ENCODE measurements around the gene RPLP2. TPM values are rescaled to one million over a fixed set of nuclear protein-coding genes. Genes with fewer than 3 reads are reported as not detected.

The RPLP2 gene
- total and polyA plus RNA-seq, 2 donors (not counting 1 experiment from before 2014, with no cell fraction given), result 525 to 3,947 TPM

GRCh38 chr11:790721-791564, 18.8 kb upstream of the RPLP2 start:
- Histone ChIP-seq H3K36me3 (replicated peaks in 1 of 2; ENCODE audit: control extremely low read depth in 1 of 2, control insufficient read depth in 1 of 2, extremely low read depth in 1 of 2, insufficient read depth in 2 of 2, low read length in 1 of 2) (peaks cover 0 to 7% of the 10 kb centered on the region in 2 experiments), H3K9me3 (ENCODE audit: control extremely low read depth in 1 of 3, control insufficient read depth in 2 of 3, insufficient read depth in 1 of 3, low read length in 2 of 3) (peaks cover 0 to 3% (median 0%) of the 10 kb centered on the region in 3 donors), H3K27ac (ENCODE audit: low read length in 2 of 2) (no peak overlapping the region), H3K4me3 (ENCODE audit: control extremely low read depth in 1 of 5, extremely low read depth in 1 of 5, insufficient read depth in 1 of 5, low read depth in 2 of 5, low read length in 4 of 5) (no peak overlapping the region), H2AFZ (ENCODE audit: insufficient read depth, low read depth, low read length, poor library complexity, severe bottlenecking) (no peak overlapping the region), H3K4me2 (replicated peaks; ENCODE audit: low read depth, low read length, poor library complexity, severe bottlenecking) (no peak overlapping the region), H3K4me1 (ENCODE audit: control insufficient read depth in 2 of 2, insufficient read depth in 2 of 2, low read length in 2 of 2) (peaks cover 18 to 31% of the 10 kb centered on the region in 2 donors), H4K20me1 (ENCODE audit: control insufficient read depth, insufficient read depth, low read length, poor library complexity, severe bottlenecking) (peaks cover 54% of the 10 kb centered on the region), H3K79me2 (ENCODE audit: control insufficient read depth, insufficient read depth, low read length) (peaks cover 25% of the 10 kb centered on the region), H3K9ac (ENCODE audit: low read length) (no peak overlapping the region), H3K27me3 (replicated peaks in 1 of 4; ENCODE audit: control extremely low read depth in 1 of 4, control insufficient read depth in 3 of 4, insufficient read depth in 4 of 4, low read length in 3 of 4) (peaks cover 0 to 24% (median 5%) of the 10 kb centered on the region in 4 experiments)
- POLR2A ChIA-PET, result interaction anchor here (0.6 kb wide), 1 partner anchor 48 kb away, joined by 5 read pairs; no protein-coding TSS in a partner anchor
- DNase-seq (no peak), ATAC-seq (ENCODE audit: low read depth) (no peak)
- no peak overlapping the region for H3K27ac Mint-ChIP-seq
- H3K27me3 Mint-ChIP-seq, result no peaks in the 10 kb centered on the region
- H3K4me1 Mint-ChIP-seq, result peaks cover 7% of the 10 kb centered on the region
- TF ChIP-seq EZH2 (IDR thresholded peaks at IDR 0.05; ENCODE audit: borderline replicate concordance, insufficient read depth, low read depth, low read length, poor library complexity, severe bottlenecking) (no peak), CTCF (IDR thresholded peaks at IDR 0.05) (no peak)
- CTCF ChIA-PET, result no interaction called here
- 91% methylated on average over 14 of the region's 18 CpGs for WGBS (ENCODE audit: insufficient coverage)
- H3K4me3 Mint-ChIP-seq, result no peak overlapping the region
- H3K9me3 Mint-ChIP-seq (ENCODE audit: insufficient read depth), result no peaks in the 10 kb centered on the region
- intact Hi-C loops (cut with micrococcal nuclease), result loop anchor here (10.0 kb wide), 1 partner anchor 336 kb away; the partner anchor contains the start of gene PTDSS2
